Breast epithelium (tissue), 4 donors: ENCODE measurements around the gene SH3BP1. TPM values are rescaled to one million over a fixed set of nuclear protein-coding genes. Genes with fewer than 3 reads are reported as not detected.

Experiments used
- DNase-seq, 2 donors: peaks; one replicate each; pipeline ENCODE4 v3.0.0-alpha.2; 2019; ENCODE audit warnings: low spot score in 2 of 2
- H3K27ac ChIP-seq, 2 donors: fragments of 200-600 bp; sonication (generic) in 1 of 2; one replicate each; pipeline ENCODE4 v1.5.1; 2016 to 2019; ENCODE audit warnings: mild to moderate bottlenecking in 1 of 2
- H3K27me3 ChIP-seq, 2 donors: fragments of 200-600 bp; sonication (generic) in 1 of 2; one replicate each; pipeline versions ENCODE4 v1.5.1 to v1.6.0; 2017 to 2019; ENCODE audit warnings: control low read depth in 1 of 2, mild to moderate bottlenecking in 1 of 2
- H3K36me3 ChIP-seq: fragments of 200-600 bp; one replicate; pipeline ENCODE4 v1.5.1; 2019
- H3K4me1 ChIP-seq, 2 donors: fragments of 200-600 bp; sonication (generic); one replicate each; pipeline ENCODE4 v1.5.1; 2016 to 2019; ENCODE audit warnings: control low read depth in 1 of 2
- H3K4me3 ChIP-seq, 3 donors: fragments of 200-600 bp; sonication (generic); 1 replicate in 2 of 3; 2 replicates in 1 of 3; pipeline ENCODE4 v1.5.1; 2016 to 2019; ENCODE audit warnings: mild to moderate bottlenecking in 3 of 3, moderate library complexity in 2 of 3
- H3K9me3 ChIP-seq, 2 donors: fragments of 200-600 bp; sonication (generic) in 1 of 2; one replicate each; pipeline ENCODE4 v1.5.1; 2016 to 2019; ENCODE audit warnings: control low read depth in 1 of 2
- CTCF ChIP-seq, 3 donors: fragments of 450-650 bp; IDR thresholded peaks; one replicate each; pipeline ENCODE4 v1.5.1; 2016 to 2017; ENCODE audit warnings: antibody characterized with exemption in 3 of 3, mild to moderate bottlenecking in 3 of 3, moderate library complexity in 3 of 3
- POLR2A ChIP-seq: fragments of 450-650 bp; IDR thresholded peaks from one replicate; pipeline ENCODE4 v1.6.1; 2016; ENCODE audit warnings: antibody characterized with exemption, mild to moderate bottlenecking, moderate library complexity
- POLR2AphosphoS5 ChIP-seq, 3 donors: sonication (generic); formaldehyde crosslinking; IDR thresholded peaks; one replicate each; pipeline ENCODE4 v1.6.1; 2017; ENCODE audit warnings: antibody characterized with exemption in 3 of 3
- intact Hi-C: fragments of 100-400 bp; cut with DNase I; formaldehyde crosslinking; loops from one replicate; pipeline ENCODE4 v1.15.1; 2023; ENCODE audit warnings: low total_unique reads
- total RNA-seq, 3 donors: library from RNA; depleted of rRNA; stranded (reverse); fragments of >200 nt; gene quantifications; one replicate each; pipeline ENCODE4 v1.1.0, GENCODE V29; 2016

Gene SH3BP1
- total RNA-seq, 3 donors from 2014 or later: 3.8 to 8.8 (median 7.3) TPM

DNA sequence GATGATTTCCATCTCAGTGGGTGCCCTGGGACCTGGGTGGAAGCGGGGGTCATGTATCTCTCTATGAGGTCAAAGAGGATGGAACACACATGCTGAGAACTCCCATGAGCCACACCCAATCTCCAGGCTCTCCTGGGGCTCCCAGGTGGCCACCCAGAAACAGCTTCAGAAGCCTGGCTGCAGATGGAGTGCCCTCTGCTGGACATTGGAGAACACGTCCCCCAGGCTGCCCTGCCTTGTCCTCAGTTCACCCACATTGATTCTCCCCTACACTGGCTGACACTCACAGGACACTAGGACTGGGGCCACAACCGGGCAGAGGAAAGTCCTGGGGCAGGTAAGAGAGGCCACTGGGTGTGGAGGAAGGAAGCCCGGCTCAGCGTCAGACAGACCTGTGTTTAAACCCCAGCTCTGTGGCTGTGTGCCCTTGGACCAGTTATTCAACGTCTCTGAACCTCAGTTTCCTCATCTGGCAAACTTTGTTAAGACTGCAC, 42.1 kb downstream of the SH3BP1 start:
- Histone ChIP-seq H3K4me1 (peaks cover 0 to 19% of the 10 kb centered on the region in 2 donors), H3K9me3 (no peaks in the 10 kb centered on the region), H3K4me3 (no peak overlapping the region), H3K27ac (peak overlapping the region in 1 of 2 donors; percentile 16), H3K36me3 (no peaks in the 10 kb centered on the region), H3K27me3 (no peaks in the 10 kb centered on the region)
- peak; percentile 52 to 90 (median 87) for TF ChIP-seq CTCF (IDR thresholded peaks at IDR 0.05)
- TF ChIP-seq POLR2AphosphoS5 (IDR thresholded peaks at IDR 0.05): peak in 1 of 3 donors; percentile 45
- TF ChIP-seq POLR2A: no peak
- DNase-seq: peak; percentile 56 to 78
- intact Hi-C loops: no loop called here

- H3K36me3 ChIP-seq: no peaks in the 10 kb centered on the region
These were observed 45.5 kb downstream of the SH3BP1 start for GRCh38 chr22:37684803-37685615.

DNA sequence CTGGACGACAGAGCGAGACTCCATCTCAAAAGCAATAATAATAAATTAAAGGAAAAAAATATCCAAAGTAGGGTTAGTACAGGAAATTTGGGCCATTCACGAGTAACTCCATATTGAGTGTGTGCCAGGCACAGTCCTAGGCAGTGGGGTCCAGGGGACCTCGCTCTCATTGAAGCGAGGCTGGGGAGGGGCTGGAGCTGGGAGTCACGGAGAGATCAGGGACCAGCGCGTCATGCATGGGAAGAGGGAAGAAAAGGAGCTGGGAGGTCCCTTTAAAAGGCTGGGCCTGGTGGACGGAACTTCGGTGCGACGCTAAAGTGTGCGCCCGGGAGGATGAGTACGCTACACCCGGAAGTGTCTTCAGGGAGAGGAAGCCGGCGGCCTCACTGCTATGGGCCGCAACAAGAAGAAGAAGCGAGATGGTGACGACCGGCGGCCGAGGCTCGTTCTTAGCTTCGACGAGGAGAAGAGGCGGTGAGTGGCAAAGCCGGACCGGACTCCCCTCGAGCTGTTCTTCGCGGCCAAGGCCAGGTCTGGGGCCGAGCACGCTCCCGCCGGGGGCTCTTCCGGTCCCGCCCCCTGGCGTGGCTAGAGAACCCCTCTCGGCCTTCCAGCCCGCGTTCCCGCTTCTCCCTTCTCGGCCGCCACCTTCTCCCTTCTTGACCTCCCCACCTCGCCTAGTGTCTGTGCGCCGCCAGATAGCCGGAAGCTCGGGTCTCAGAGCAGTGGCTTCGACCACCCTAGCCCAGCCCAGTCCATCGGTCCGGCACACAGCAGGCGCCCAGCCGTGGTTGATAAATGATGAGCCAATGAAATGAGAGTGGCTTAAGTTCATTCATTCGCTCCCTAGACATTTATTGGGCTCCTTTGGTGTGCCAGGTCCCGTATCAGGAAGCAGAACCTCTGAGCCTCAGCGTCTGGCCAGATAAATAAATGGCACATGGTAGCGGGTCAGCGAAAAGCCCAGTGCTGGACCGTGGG, 46.8 kb downstream of the SH3BP1 start, which contains the start of gene NOL12:
TSS of gene NOL12 (plus strand) at position 342 of the 981 bp plus-strand sequence. CDS start at position 392, 50 bp downstream.
- Histone ChIP-seq H3K27ac (peak within 1 kb of the TSS; percentile 91 to 93), H3K9me3 (no peaks in the 10 kb centered on the region), H3K27me3 (no peaks in the 10 kb centered on the region), H3K4me3 (peak within 1 kb of the TSS; percentile 82 to 92 (median 85)), H3K4me1 (peaks cover 0 to 20% of the 10 kb centered on the region in 2 donors), H3K36me3 (no peaks in the 10 kb centered on the region)
- peak; percentile 71 to 83 for DNase-seq
- intact Hi-C loops: loop anchor here (5.0 kb wide), 1 partner anchor 51 kb away; no protein-coding TSS in a partner anchor
- TF ChIP-seq POLR2A (no peak), CTCF (IDR thresholded peaks at IDR 0.05) (peak in 1 of 3 donors; percentile 24), POLR2AphosphoS5 (IDR thresholded peaks at IDR 0.05) (peak; percentile 76 to 88 (median 86))

More at GRCh38 chr22:37684803-37685615, 45.5 kb downstream of the SH3BP1 start:
- Histone ChIP-seq H3K4me1 (peaks cover 0 to 20% of the 10 kb centered on the region in 2 donors), H3K27me3 (no peaks in the 10 kb centered on the region), H3K9me3 (no peaks in the 10 kb centered on the region), H3K27ac (peak overlapping the region; percentile 91 to 93), H3K4me3 (no peak overlapping the region)
- DNase-seq: no peak
- intact Hi-C loops: loop anchor here (5.0 kb wide), 1 partner anchor 52 kb away; no protein-coding TSS in a partner anchor
- TF ChIP-seq POLR2AphosphoS5 (IDR thresholded peaks at IDR 0.05) (no peak), POLR2A (no peak), CTCF (IDR thresholded peaks at IDR 0.05) (no peak)

DNA sequence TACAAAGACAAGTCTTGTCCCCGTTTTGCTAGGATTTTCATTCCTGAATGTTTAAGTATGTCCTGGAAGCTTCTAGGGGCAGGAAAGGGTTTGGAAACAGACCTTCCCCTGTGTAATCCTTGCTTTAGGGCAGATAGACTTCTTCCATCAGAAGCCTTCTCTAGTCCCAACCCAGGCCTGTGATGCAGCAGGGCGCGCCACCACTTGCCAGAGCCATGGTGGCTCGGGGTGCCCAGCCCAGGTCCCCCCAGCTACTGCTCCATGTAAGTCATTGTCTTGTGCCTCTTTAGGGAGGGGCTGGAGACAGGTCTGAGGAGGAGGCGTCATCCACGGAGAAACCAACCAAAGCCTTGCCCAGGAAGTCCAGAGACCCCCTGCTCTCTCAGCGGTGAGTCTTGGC, 50.9 kb downstream of the SH3BP1 start:
- no peaks in the 10 kb centered on the region for H3K27me3 ChIP-seq
- TF ChIP-seq POLR2AphosphoS5 (IDR thresholded peaks at IDR 0.05) (no peak), POLR2A (no peak), CTCF (IDR thresholded peaks at IDR 0.05) (no peak)
- peak overlapping the region; percentile 70 to 75 for H3K27ac ChIP-seq
- no peaks in the 10 kb centered on the region for H3K9me3 ChIP-seq
- no peak overlapping the region for H3K4me3 ChIP-seq
- peaks cover 0 to 18% of the 10 kb centered on the region in 2 donors for H3K4me1 ChIP-seq
- DNase-seq: no peak
- no peaks in the 10 kb centered on the region for H3K36me3 ChIP-seq
- intact Hi-C loops: no loop called here
